NCI-H1694 (cell line): ENCODE data around the gene KDM5A.
"Not testable (repeated sequence)": the region's sequence is repeated elsewhere in the genome, so short reads cannot be mapped to it uniquely, and the experiment has no call there.

Source experiments
- DNase-seq: peaks from one replicate; lab custom pipeline; 2025; lab: John Stamatoyannopoulos, UW

KDM5A gene

DNA sequence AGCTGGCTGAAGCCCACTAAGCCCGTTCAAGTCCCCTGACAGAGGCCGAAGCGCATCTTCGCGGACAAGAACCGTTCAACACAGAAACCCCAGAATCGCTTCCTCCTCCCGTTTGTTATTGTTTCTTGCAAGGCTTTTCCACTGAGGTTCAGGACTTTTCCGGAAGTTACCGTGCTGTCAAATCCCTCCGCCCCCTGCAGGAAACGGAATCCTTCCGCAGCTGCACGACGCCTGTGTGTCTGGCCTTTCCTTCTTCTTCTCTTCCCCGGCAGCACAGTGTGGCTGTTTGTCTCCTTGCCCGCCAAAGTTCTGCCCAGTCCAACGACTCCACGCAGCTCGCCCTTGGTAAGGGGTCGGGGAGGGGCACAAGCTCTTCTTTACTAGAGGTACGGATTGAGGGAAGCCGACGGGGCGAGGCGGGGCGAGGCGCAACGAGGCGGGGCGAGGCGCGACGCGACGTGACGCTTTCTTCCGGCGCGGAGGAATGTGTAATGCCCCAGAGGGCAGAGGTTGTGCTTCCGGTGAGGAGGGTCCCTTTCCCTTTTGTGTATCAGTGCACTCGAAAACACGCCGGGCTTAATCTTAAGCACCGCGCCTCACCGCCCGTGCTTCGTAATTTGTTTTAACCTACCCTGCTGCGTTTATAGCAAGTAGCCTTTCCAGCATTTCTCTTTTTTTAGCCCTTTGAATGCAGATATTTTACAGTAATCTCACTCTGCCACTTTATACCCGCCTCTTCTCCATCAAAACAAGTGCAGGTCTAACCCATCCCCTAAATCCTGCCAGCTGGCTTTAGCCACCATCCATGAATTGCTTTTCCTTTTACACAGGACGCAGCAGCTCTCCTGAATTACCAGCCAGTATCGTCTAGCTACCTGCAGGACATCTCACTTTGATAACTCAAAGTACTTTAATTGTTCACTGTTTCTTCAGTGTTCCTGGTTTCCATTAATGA is at the start of gene KDM5A:
Gene KDM5A, minus strand, starts transcription at position 179 of the 955 bp plus-strand sequence. CDS start 229 bp downstream, outside the sequence.
- DNase-seq: no peak

DNA sequence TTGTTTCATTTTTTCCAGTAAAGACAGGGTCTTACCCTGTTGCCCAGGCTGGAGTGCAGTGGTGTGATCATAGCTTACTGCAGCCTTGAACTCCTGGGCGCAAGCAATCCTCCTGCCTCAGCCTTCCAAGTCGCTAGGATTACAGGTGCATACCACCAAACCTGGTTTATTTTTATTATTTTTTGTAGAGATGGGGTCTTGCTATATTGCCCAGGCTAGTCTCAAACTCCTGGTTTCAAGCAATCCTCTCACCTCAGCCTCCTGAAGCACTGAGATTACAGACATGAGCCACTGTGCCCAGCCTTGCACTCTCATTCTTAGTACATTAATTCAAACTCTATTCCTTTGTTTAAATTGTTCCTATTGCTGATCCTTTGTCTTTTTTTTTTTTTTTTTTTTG is 46.6 kb upstream of the KDM5A start:
- not testable (repeated sequence) for DNase-seq

DNA sequence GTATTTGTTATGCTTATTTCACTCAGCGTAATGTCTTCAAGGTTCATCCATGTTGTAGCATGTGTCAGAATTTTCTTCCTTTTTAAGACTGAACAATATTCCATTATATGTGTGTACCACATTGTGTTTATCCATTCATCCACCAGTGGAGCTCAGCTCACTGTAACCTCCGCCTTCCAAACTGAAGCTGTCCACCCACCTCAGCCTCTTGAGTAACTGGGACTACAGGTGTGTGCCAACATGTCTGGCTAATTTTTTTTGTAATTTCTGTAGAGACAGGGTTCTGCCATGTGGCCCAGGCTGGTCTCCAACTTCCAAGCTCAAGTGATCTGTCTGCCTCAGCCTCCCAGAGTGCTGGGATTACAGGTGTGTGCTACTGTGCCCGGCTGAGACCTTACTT is 33.4 kb upstream of the KDM5A start:
- no peak for DNase-seq

DNA sequence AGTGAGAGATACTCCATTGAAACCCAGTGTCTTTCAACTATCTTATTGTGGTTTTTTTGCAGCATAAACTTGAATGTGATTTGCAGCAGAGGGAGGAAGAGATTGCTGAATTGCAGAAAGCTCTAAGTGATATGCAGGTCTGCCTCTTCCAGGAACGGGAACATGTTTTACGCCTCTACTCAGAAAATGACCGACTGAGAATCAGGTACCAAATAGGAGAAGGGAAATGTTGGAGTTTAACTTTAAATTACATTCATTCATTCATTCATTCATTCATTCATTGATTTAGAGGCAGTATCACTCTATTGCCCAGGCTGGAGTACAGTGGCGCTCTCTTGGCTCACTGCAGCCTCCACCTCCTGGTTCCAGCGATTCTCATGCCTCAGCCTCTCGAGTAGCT is 29.3 kb upstream of the KDM5A start:
- no peak for DNase-seq

DNA sequence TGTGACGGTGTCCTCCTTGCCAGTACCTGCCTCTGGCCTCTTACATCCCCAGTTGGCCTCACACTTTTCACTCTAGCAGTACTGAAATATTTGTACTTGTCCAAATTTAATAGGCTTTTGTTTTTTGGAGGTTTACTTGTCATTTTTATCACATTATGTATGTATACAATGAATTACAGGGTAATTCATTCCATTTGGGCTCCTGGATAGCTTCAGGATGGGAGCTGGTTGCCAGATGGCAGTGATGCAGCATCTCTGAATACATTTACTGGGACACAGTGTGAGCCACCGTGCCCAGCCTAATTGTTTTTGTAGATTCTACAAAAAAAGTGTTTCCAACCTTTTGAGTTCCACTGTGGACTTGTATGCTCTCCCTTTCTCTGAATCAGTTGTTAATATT is 25.7 kb upstream of the KDM5A start:
- DNase-seq: no peak

DNA sequence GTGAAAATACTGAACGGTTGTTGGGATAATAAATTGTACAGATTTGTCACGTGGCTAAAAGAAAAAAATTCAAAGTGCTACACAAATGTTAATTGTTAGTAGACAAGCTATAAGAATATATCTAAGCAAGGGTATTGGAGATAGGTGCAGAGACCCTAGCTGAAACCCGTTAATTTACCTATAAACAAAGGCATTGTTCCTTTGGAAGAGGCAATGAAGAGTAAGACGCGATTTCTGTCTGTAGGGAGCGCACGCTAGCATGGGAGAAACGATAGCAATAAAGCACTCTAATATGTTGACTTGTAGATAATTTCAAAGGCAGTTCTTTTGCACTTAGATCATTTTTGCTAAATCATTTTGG is 12.9 kb upstream of the KDM5A start:
- no peak for DNase-seq

DNA sequence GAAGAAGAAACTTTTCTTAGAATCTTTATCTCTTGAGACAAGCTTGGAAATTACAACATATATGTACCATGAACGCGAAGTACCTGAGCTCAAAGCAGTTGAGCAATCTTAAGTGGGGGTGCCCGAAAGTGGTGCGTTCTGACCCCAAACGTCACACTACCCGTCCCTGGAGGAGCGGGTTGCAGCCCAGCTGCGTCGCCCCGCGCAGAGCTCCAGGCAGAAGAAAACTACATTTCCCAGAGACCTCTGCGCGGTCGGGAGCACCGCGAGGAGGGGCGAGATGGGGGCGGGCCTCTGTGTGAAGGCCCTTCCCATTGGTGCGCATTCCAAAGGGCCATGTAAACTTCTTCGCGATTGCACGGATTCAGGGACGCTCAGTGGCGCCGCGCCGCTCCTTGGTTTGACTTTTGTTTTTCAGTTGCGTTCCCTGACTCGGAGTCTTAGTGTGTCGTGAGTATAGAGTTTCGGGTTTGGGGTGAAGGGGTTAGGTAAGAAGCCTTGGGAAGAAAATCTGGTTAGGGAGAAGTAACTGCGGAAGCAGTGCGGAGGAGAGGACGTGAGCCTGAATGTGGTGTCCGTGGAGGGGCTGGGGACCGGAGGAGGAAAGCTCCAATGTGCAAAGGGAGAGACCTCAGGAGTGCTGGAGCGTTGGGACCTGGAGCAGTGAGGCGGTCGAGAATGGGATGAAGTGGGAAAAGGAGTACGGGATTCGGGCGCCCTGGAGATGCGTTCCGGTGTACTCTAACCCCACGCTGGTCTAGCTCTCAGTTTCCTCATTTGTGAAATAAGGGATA is 12.3 kb upstream of the KDM5A start, which contains the start of gene CCDC77:
Gene CCDC77, plus strand, starts transcription at position 410 of the 794 bp plus-strand sequence. CDS start 7,740 bp downstream, outside the sequence.
- DNase-seq: no peak

DNA sequence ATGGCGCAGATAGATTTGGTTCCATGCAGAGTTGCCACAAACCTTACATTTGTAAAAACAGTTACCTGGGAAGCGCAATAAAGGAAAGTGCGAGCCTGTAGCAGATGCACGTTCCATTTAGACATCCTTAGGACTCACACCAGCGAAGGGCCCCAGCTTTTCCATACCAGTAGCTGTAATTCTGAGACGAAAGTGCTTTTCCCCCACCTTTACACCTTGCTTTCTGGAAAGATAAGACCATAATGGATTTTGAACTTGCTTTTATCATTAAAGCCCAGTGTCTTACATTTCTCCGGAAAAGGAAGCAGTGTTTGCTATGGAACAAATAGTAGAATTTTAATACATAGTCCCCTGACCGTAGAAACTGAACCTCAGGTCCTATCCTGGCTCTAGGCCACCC is 11.7 kb upstream of the KDM5A start:
- no peak for DNase-seq

DNA sequence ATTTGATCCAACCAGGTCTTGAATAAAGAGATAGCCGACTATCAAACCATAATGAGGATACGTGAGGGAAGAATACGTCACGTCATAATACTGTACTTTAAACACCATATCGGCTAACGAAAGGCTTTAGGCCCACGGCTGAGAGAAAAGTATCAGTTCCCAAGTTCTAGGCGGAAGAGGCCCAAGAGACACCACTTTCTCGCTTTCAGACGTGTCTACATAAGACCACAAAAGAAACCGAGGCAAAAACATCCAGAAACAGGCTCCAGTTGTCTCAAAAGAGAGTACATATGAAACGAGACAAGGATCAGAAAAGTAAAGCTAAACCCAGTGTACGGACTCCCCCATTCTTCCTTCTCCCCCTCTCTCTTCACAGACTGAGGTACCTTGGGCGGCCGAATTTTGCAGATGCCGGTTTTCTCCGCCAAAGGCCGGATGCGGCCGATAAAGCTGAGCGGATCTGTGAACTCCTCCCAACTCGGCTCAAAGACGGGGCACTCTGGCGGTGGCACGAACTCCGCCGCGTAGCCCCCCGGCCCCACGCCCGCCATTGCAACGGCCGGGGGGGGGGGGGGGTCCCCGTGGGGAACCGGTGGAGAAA is 479 bp downstream of the KDM5A start:
- no peak for DNase-seq

DNA sequence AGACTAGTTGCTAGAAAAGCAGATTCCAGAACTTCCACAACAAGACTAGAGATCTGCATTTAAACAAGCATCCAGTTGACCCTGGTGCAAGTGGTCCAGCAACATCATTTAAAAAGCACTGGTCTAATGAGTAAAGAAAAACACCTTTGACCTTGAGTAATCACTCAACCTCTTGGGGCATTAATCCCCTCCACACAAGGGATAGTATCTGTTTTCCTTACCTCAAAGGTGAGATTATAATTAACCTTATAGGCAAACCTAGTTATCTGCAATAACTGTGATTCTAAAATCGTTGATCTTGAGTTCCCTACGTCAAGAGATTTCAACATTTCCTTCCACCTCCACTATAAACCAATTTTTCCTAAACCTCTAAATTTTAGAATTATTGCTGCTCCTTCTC is 1.1 kb downstream of the KDM5A start:
- no peak for DNase-seq

DNA sequence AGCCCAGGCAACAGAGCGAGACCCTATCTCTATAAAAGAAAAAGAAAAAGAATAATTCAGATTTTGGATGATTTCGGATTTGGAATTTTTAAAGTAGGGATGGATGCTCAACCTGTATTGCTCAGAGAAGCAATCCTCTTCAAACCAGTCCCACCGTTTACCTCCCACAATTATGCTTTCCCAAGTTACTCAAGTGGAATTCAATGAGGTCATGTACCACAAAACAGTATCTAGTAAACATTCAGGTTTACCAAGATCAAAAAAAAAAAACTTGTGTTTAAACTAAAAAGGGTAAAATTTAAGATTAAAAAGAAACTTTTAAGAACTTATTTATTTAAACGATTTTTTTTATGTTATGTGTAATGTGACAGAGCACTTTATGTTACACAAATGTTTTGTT is 2.5 kb downstream of the KDM5A start:
- DNase-seq: no peak

DNA sequence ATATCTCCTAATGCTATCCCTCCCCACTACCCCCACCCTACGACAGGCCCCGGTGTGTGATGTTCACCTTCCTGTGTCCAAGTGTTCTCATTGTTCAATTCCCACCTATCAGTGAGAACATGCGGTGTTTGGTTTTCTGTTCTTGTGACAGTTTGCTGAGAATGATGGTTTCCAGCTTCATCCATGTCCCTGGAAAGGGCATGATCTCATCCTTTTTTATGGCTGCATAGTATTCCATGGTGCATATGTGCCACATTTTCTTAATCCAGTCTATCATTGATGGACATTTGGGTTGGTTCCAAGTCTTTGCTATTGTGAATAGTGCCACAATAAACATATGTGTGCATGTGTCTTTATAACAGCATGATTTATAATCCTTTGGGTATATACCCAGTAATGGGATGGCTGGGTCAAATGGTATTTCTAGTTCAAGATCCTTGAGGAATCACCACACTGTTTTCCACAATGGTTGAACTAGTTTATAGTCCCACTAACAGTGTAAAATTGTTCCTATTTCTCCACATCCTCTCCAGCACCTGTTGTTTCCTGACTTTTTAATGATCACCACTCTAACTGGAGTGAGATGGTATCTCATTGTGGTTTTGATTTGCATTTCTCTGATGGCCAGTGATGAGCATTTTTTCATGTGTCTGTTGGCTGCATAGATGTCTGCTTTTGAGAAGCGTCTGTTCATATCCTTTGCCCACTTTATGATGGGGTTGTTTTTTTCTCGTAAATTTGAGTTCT is 18.2 kb downstream of the KDM5A start:
- DNase-seq: not testable (repeated sequence)

DNA sequence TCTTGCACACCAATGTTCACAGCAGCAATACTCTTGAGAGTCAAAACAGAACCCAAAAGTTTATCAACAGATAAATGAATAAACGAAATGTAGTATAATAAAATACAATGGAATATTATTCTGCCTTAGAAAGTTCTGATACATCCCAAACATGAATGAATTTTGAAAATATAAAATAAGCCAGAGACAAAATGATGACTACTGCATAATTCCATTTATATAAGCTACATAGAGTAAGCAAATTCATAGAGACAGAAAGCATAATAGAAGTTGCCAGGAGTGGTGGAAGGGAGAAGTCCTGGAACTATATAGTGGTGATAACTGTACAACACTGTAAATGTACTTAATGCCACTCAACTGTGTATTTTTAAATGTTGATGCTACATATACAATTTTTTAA is 21.1 kb downstream of the KDM5A start:
- DNase-seq: no peak

DNA sequence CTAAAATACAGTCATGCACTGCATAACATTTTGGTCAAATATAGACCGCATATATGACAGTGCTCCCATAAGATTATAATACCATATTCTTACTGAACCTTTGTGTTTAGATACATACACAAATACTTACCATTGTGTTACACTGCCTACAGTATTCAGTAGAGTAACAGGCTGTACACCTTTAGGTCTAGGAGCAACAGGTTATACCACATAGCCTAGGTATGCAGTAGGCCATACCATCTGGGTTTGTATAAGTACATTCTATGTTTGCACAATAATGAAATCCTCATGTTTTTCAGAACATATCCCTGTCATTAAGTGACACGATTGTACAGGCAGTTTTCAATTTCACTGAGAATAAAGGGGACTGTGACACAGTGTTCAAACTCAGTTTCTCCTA is 22.3 kb downstream of the KDM5A start:
- no peak for DNase-seq

DNA sequence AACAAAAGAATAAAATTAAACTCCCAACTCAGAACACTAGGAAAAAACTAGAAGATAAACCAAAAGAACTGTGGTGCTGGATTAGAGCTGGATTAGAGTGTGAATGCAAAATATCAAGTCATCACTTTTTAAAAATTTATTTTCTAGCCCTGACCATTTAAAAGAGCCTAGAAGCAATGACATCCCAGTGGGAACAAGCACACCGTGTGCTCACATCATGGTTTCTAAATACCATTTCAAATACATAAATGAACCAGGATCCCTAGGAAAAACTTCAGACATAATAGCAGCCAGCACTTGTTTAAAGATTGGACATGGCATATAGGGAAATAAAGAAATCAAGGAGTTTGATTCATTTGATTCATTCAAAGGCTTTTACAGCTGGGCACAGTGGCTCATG is 30.0 kb downstream of the KDM5A start:
- DNase-seq: no peak

DNA sequence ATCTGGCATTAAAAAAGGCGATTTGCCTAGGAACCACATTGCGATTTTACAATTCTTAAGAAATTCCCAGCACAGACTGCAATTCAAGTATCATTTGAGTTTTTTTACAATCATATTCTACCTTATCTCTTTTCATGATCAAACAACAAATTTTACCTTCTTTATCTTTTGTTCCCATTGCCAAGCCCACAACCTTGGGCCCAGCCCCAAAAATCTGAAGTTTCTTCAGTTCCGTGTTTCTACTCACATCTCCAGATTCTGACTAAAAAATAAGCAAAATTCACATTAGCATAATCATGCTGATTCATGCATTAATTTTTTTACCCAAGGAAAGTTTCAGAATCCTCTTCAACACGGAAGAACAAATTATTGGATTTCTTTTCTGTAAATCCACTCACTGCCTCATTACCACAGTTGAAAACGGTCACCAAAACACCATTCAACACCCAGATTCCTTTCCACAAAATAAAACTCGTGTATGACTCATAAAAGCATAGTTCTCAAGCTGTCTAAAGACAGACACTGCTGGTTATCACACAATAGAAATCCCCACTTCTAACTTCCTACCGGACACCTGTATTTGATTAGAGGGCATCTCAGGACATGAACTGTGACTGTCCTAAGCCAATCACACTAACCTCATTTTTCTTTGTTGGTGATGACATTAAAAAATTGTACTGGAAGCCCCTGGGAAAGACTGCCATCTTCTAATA is 32.7 kb downstream of the KDM5A start:
- no peak for DNase-seq

DNA sequence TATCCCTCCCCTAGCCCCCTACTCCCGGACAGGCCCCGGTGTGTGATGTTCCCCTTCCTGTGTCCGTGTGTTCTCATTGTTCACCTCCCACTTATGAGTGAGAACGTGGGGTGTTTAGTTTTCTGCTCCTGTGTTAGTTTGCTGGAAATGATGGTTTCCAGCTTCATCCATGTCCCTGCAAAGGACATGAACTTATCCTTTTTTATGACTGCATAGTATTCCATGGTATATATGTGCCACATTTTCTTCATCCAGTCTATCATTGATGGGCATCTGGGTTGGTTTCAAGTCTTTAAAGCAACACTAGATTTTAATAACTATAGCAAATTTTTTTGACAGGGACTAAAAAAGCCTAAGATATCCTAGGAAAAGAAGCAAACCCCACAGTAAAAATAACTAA is 37.9 kb downstream of the KDM5A start:
- DNase-seq: not testable (repeated sequence)

DNA sequence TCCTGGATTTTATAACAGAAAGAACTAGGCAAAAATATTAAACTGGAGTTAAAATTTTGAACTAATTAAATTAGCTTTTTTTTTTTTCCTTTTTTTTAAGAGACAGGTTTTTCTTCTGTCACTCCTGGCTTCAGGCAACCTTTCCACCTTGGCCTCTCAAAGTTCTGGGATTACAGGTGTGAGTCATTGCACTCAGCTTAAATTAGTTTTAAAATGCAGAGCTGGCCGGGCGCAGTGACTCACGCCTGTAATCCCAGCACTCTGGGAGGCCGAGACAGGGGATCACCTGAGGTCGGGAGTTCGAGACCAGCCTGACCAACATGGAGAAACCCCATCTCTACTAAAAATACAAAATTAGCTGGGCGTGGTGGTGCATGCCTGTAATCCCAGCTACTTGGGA is 39.5 kb downstream of the KDM5A start:
- not testable (repeated sequence) for DNase-seq

DNA sequence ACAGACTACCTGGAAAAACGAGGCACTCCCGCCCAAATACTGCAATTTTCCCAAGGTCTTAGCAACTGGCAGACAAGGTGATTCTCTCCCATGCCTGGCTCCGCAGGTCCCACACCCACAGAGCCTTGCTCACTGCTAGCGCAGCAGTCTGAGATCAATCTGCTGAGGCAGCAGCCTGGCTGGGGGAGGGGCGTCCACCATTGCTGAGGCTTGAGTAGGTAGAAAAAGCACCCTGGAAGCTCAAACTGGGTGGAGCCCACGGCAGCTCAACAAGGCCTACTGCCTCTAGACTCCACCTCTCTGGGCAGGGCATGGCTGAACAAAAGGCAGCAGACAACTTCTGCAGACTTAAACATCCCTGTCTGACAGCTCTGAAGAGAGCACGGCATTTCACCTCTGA is 46.1 kb downstream of the KDM5A start:
- DNase-seq: not testable (repeated sequence)

DNA sequence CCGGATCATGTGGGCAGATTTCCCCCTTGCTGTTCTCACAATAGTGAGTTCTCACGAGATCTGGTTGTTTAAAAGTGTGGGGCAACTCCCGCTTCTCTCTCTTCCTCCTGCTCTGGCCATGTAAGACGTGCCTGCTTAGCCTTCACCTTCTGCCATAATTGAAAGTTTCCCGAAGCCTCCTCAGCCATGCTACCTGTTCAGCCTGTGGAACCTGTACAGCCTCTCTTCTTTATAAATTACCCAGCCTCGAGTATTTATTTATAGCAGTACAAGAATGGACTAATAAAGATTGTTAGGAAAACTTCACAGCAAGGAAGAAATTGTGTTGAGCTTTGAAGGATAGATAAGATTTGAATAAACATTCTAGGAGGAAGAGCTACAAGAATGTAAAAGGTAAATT is 52.1 kb downstream of the KDM5A start:
- DNase-seq: no peak

DNA sequence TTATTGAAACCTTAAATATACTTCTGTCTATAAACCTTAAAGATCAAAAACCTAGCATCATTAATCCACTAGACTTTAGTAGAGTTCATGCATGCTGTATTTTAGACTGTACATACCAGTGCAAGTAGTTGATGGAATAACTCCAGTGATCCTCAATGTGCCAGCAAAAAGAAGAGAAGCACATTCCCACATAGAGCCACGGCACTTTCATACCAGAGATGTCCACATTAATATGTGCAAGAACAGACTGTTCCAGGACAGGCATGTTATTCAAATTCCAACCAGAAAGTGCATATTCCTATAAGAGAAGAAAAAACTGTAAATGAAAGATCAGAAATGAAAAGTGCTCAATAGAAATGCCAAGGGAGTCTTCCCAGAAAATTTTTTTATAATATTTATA is 55.0 kb downstream of the KDM5A start:
- no peak for DNase-seq
